Fibroblast of pulmonary artery (primary cell): ENCODE measurements around the gene ZNF268.

ENCODE experiments used
- DNase-seq: peaks from one replicate; pipeline ENCODE4 v3.0.0-alpha.2; 2010; ENCODE audit warnings: low read depth
- H3K4me3 ChIP-seq: replicated peaks from 2 replicates; pipeline ENCODE4 v1.5.1; 2011; ENCODE audit warnings: low read depth, mild to moderate bottlenecking, control low read depth, low read length, moderate library complexity
- CTCF ChIP-seq: IDR thresholded peaks from 2 replicates; pipeline ENCODE4 v1.5.1; 2011; ENCODE audit warnings: mild to moderate bottlenecking, control low read depth, low read length, inconsistent platforms; ENCODE audit errors: missing control alignments

Gene ZNF268

GRCh38 chr12:133222211-133222610 lies 40.9 kb downstream of the ZNF268 start:
- no peak overlapping the region for H3K4me3 ChIP-seq
- TF ChIP-seq CTCF, result no peak
- no peak for DNase-seq

- no peak for DNase-seq
- no peak for TF ChIP-seq CTCF
- H3K4me3 ChIP-seq, result no peak overlapping the region
Observed at GRCh38 chr12:133225527-133225926, 44.2 kb downstream of the ZNF268 start.

- no peak for TF ChIP-seq CTCF
- no peak for DNase-seq
Observed at GRCh38 chr12:133226690-133227089, 45.4 kb downstream of the ZNF268 start.

GRCh38 chr12:133227281-133227852 lies 46.1 kb downstream of the ZNF268 start:
- no peak for TF ChIP-seq CTCF
- H3K4me3 ChIP-seq, result no peak overlapping the region
- DNase-seq, result no peak

More at GRCh38 chr12:133226690-133227089, 45.4 kb downstream of the ZNF268 start:
- no peak overlapping the region for H3K4me3 ChIP-seq

GRCh38 chr12:133231001-133231400 lies 49.7 kb downstream of the ZNF268 start:
- TF ChIP-seq CTCF, result no peak
- no peak overlapping the region for H3K4me3 ChIP-seq
- no peak for DNase-seq

GRCh38 chr12:133233006-133233405 lies 51.7 kb downstream of the ZNF268 start:
- H3K4me3 ChIP-seq, result no peak overlapping the region
- DNase-seq, result no peak
- no peak for TF ChIP-seq CTCF

- DNase-seq, result no peak
- H3K4me3 ChIP-seq, result no peak overlapping the region
- TF ChIP-seq CTCF, result no peak
Observed at GRCh38 chr12:133233993-133234564, 52.8 kb downstream of the ZNF268 start.
